Smooth muscle cell (in vitro differentiated cells): ENCODE measurements around the gene SLC5A1. TPM values are rescaled to one million over a fixed set of nuclear protein-coding genes. Genes with fewer than 3 reads are reported as not detected.

Source experiments
- DNase-seq: peaks from one replicate; lab custom pipeline; 2025; ENCODE audit not compliant: unreplicated experiment; lab: John Stamatoyannopoulos, UW
- H2AFZ ChIP-seq: fragments of 200-600 bp; sonication (generic); 2 replicates; pipeline ENCODE4 v1.6.0; 2016; ENCODE audit warnings: antibody characterized with exemption, low read depth, mild to moderate bottlenecking
- H3F3A ChIP-seq: fragments of 200-600 bp; sonication (generic); 2 replicates; pipeline ENCODE4 v1.6.0; 2017; ENCODE audit warnings: antibody characterized with exemption, low read depth
- H3K27ac ChIP-seq: fragments of 200-600 bp; sonication (generic); 2 replicates; pipeline ENCODE4 v1.5.1; 2016; ENCODE audit warnings: low read depth, mild to moderate bottlenecking
- H3K27me3 ChIP-seq: fragments of 200-600 bp; sonication (generic); 2 replicates; pipeline ENCODE4 v1.6.1; 2016; ENCODE audit warnings: low read depth, mild to moderate bottlenecking
- H3K36me3 ChIP-seq: fragments of 200-600 bp; sonication (generic); 2 replicates; pipeline ENCODE4 v1.5.1; 2016; ENCODE audit warnings: low read depth
- H3K4me1 ChIP-seq: fragments of 200-600 bp; sonication (generic); 2 replicates; pipeline ENCODE4 v1.5.1; 2016; ENCODE audit warnings: low read depth
- H3K4me2 ChIP-seq: fragments of 200-600 bp; sonication (generic); 2 replicates; pipeline ENCODE4 v1.6.0; 2016; ENCODE audit warnings: mild to moderate bottlenecking
- H3K4me3 ChIP-seq: fragments of 200-600 bp; sonication (generic); 2 replicates; pipeline ENCODE4 v1.5.1; 2016; ENCODE audit warnings: mild to moderate bottlenecking
- H3K79me2 ChIP-seq: fragments of 200-600 bp; sonication (generic); 2 replicates; pipeline ENCODE4 v1.6.0; 2016; ENCODE audit warnings: low read depth, mild to moderate bottlenecking
- H3K9ac ChIP-seq: fragments of 200-600 bp; sonication (generic); 2 replicates; pipeline ENCODE4 v1.6.0; 2016; ENCODE audit warnings: low read depth
- H3K9me3 ChIP-seq: fragments of 200-600 bp; sonication (generic); replicated peaks from 2 replicates; pipeline ENCODE4 v1.5.1; 2016; ENCODE audit warnings: low read depth
- H4K20me1 ChIP-seq: fragments of 200-600 bp; sonication (generic); 2 replicates; pipeline ENCODE4 v1.6.0; 2016; ENCODE audit warnings: low read depth
- CTCF ChIP-seq: fragments of 200-600 bp; sonication (generic); IDR thresholded peaks from 2 replicates; pipeline ENCODE4 v1.5.1; 2017; ENCODE audit warnings: borderline replicate concordance, mild to moderate bottlenecking, antibody characterized with exemption; ENCODE audit not compliant: insufficient read depth, poor library complexity, severe bottlenecking
- WGBS: methylation state at CpG from one replicate; pipeline ENCODE4 v1.1.7; 2016; ENCODE audit warnings: low lambda C conversion rate; 5-methylcytosine and 5-hydroxymethylcytosine counted together
- polyA plus RNA-seq: library from polyadenylated mRNA; unstranded; fragments of >200 nt; fragmentation: Nextera tagmentation; extraction: Ambion mirVana; gene quantifications from 2 replicates; pipeline ENCODE4 v1.2.1, GENCODE V29; 2016
- total RNA-seq: library from RNA; depleted of rRNA; stranded (reverse); fragments of >200 nt; gene quantifications from 2 replicates; pipeline ENCODE4 v1.2.3, GENCODE V29; 2014

Gene SLC5A1
- total and polyA plus RNA-seq, 2 experiments from 2014 or later: not detected

GRCh38 chr22:32073262-32073661, 30.2 kb downstream of the SLC5A1 start:
- Histone ChIP-seq H3K4me1 (no peaks in the 10 kb centered on the region), H4K20me1 (no peaks in the 10 kb centered on the region), H2AFZ (no peak overlapping the region), H3K4me3 (no peak overlapping the region), H3K4me2 (no peak overlapping the region), H3F3A (no peaks in the 10 kb centered on the region), H3K36me3 (no peaks in the 10 kb centered on the region), H3K9me3 (no peaks in the 10 kb centered on the region), H3K27ac (no peak overlapping the region), H3K9ac (no peak overlapping the region), H3K27me3 (peaks cover 25% of the 10 kb centered on the region), H3K79me2 (no peaks in the 10 kb centered on the region)
- 80% methylated on average over 7 of the region's 7 CpGs for WGBS
- DNase-seq: no peak
- TF ChIP-seq CTCF: no peak

GRCh38 chr22:32073823-32074380, 30.8 kb downstream of the SLC5A1 start:
- WGBS: 87% methylated on average over 5 of the region's 5 CpGs
- H3F3A ChIP-seq: no peaks in the 10 kb centered on the region
- H3K9ac ChIP-seq: no peak overlapping the region
- H3K27me3 ChIP-seq: peaks cover 25% of the 10 kb centered on the region
- TF ChIP-seq CTCF: no peak
- no peak overlapping the region for H3K4me2 ChIP-seq
- H3K79me2 ChIP-seq: no peaks in the 10 kb centered on the region
- H4K20me1 ChIP-seq: no peaks in the 10 kb centered on the region
- no peaks in the 10 kb centered on the region for H3K36me3 ChIP-seq
- H2AFZ ChIP-seq: no peak overlapping the region
- H3K9me3 ChIP-seq: no peaks in the 10 kb centered on the region
- no peak overlapping the region for H3K27ac ChIP-seq
- DNase-seq: no peak
- H3K4me1 ChIP-seq: no peaks in the 10 kb centered on the region
- no peak overlapping the region for H3K4me3 ChIP-seq

DNA sequence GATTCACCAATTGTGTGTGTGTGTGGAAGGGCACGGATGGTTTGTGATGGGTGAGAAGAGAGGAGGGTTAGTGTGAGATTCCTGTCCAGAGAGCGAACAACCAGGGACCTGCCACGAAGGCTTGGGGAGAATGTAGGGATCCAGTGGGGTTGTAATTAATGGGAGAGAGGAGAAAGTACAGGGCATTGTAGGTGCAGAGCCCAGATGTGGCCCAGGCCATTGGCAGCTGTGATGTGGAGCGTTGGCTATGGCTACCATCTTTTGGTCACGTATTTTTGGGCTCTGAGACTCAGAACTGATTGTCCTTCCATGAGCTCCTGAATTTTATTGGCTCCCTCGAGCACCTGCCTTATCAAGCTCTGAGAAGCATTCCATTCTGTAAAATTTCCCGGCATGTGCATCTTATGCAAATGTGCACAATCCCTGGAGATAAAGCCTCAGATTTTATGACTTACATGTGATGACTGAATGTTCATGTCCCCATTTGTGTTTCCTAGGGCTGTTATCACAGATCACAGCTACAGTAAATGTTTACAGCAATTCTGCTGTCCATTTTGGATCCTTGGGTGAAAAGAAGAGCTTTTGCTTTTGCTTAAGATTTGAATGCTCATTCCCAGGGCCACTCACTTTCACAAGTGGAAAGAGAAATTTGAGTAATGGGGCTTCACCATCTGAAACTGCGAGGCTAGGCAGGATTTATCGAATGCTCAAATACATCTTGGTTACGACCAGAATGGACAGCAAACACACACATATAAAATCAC, 33.1 kb downstream of the SLC5A1 start:
- Histone ChIP-seq H3K4me2 (no peak overlapping the region), H3K36me3 (no peaks in the 10 kb centered on the region), H3K9me3 (no peaks in the 10 kb centered on the region), H2AFZ (no peak overlapping the region), H3K9ac (no peak overlapping the region), H4K20me1 (no peaks in the 10 kb centered on the region), H3K27ac (no peak overlapping the region), H3K27me3 (peaks cover 20% of the 10 kb centered on the region), H3K4me1 (no peaks in the 10 kb centered on the region), H3K79me2 (no peaks in the 10 kb centered on the region), H3F3A (no peaks in the 10 kb centered on the region), H3K4me3 (no peak overlapping the region)
- no peak for TF ChIP-seq CTCF
- no peak for DNase-seq
- WGBS: 87% methylated on average over 10 of the region's 10 CpGs

DNA sequence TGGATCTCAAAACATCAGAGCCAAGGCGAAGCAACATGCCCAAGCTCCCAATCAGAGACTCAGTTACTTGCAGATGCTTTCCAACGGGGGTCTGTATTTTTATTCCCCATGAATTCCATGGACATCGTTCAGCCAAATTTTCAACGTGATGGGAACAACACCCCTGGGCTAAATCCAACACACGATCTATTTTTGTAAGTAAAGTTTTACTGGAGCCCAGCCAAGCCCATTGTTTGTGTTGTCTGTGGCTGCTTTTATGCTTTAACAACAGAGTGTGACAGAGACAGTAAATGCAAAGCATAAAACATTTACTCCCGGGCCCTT, 33.7 kb downstream of the SLC5A1 start:
- Histone ChIP-seq H3K9ac (no peak overlapping the region), H3K4me3 (no peak overlapping the region), H3K4me1 (no peaks in the 10 kb centered on the region), H3K27ac (no peak overlapping the region), H3K9me3 (no peaks in the 10 kb centered on the region), H3K36me3 (no peaks in the 10 kb centered on the region), H3K4me2 (no peak overlapping the region), H3F3A (no peaks in the 10 kb centered on the region), H3K79me2 (no peaks in the 10 kb centered on the region), H4K20me1 (no peaks in the 10 kb centered on the region), H2AFZ (no peak overlapping the region), H3K27me3 (peaks cover 18% of the 10 kb centered on the region)
- 73% methylated on average over 6 of the region's 6 CpGs for WGBS
- DNase-seq: no peak
- TF ChIP-seq CTCF: no peak
